Ishikawa (cell line): ENCODE measurements around the gene PARVG.

Experiments used
- CEBPB ChIP-seq: IDR thresholded peaks from 2 replicates; pipeline ENCODE4 v1.6.1; 2012
- CREB1 ChIP-seq: IDR thresholded peaks from 2 replicates; pipeline ENCODE4 v1.6.1; 2012; ENCODE audit warnings: low read depth
- EGR1 ChIP-seq: IDR thresholded peaks from 2 replicates; pipeline ENCODE4 v1.6.1; 2012
- EP300 ChIP-seq: IDR thresholded peaks from 2 replicates; pipeline ENCODE4 v1.6.1; 2012; ENCODE audit warnings: borderline replicate concordance
- FOXM1 ChIP-seq: IDR thresholded peaks from 2 replicates; pipeline ENCODE4 v1.6.1; 2012; ENCODE audit warnings: low read depth, borderline replicate concordance
- NFIC ChIP-seq: IDR thresholded peaks from 2 replicates; pipeline ENCODE4 v1.6.1; 2012
- RAD21 ChIP-seq: IDR thresholded peaks from 2 replicates; pipeline ENCODE4 v1.6.1; 2012; ENCODE audit warnings: low read depth
- TAF1 ChIP-seq: IDR thresholded peaks from 2 replicates; pipeline ENCODE4 v1.6.1; 2012; ENCODE audit warnings: low read depth, mild to moderate bottlenecking
- TCF12 ChIP-seq: IDR thresholded peaks from 2 replicates; pipeline ENCODE4 v1.6.1; 2012; ENCODE audit warnings: low read depth
- TEAD4 ChIP-seq: IDR thresholded peaks from 2 replicates; pipeline ENCODE4 v1.6.1; 2012
- YY1 ChIP-seq: IDR thresholded peaks from 2 replicates; pipeline ENCODE4 v1.6.1; 2012; ENCODE audit warnings: low read depth
- ZBTB7A ChIP-seq: IDR thresholded peaks from 2 replicates; pipeline ENCODE4 v1.6.1; 2012; ENCODE audit warnings: low read depth
- TF ChIP-seq, protein P1 (sequence below): IDR thresholded peaks from 2 replicates; pipeline ENCODE4 v1.6.1; 2012; ENCODE audit warnings: low read depth, mild to moderate bottlenecking
- TF ChIP-seq, protein P2 (sequence below): IDR thresholded peaks from 2 replicates; pipeline ENCODE4 v1.6.1; 2012
- TF ChIP-seq, protein P3 (sequence below): IDR thresholded peaks from 2 replicates; pipeline ENCODE4 v1.6.1; 2012

PARVG gene

DNA sequence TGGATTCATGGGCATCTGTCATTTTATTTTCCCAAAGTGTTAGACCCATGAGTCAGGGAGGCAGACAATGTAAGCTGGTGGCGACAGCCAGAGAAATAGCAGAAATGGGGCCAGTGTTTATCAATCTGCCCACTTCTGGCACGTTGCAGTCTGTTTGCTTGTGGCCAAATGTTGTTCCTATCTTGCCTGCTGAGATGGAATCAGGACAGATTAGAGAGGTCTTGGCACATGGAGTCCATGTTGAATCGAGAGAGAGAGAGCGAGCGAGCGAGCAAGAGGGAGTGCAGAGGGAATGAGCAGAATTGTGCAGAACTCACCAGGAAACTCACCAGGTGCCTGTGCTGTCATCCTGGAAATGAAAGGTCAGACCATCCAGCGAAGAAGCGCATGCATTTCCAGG is 21.9 kb upstream of the PARVG start:
- TF ChIP-seq EGR1 (no peak), YY1 (no peak), TEAD4 (no peak), EP300 (no peak), ZBTB7A (no peak), CREB1 (no peak), TCF12 (no peak), TAF1 (no peak), RAD21 (no peak), CEBPB (no peak)
- TF ChIP-seq, protein P1, sequence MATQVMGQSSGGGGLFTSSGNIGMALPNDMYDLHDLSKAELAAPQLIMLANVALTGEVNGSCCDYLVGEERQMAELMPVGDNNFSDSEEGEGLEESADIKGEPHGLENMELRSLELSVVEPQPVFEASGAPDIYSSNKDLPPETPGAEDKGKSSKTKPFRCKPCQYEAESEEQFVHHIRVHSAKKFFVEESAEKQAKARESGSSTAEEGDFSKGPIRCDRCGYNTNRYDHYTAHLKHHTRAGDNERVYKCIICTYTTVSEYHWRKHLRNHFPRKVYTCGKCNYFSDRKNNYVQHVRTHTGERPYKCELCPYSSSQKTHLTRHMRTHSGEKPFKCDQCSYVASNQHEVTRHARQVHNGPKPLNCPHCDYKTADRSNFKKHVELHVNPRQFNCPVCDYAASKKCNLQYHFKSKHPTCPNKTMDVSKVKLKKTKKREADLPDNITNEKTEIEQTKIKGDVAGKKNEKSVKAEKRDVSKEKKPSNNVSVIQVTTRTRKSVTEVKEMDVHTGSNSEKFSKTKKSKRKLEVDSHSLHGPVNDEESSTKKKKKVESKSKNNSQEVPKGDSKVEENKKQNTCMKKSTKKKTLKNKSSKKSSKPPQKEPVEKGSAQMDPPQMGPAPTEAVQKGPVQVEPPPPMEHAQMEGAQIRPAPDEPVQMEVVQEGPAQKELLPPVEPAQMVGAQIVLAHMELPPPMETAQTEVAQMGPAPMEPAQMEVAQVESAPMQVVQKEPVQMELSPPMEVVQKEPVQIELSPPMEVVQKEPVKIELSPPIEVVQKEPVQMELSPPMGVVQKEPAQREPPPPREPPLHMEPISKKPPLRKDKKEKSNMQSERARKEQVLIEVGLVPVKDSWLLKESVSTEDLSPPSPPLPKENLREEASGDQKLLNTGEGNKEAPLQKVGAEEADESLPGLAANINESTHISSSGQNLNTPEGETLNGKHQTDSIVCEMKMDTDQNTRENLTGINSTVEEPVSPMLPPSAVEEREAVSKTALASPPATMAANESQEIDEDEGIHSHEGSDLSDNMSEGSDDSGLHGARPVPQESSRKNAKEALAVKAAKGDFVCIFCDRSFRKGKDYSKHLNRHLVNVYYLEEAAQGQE: no peak
- TF ChIP-seq, protein P2, sequence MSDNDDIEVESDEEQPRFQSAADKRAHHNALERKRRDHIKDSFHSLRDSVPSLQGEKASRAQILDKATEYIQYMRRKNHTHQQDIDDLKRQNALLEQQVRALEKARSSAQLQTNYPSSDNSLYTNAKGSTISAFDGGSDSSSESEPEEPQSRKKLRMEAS: no peak
- TF ChIP-seq, protein P3, sequence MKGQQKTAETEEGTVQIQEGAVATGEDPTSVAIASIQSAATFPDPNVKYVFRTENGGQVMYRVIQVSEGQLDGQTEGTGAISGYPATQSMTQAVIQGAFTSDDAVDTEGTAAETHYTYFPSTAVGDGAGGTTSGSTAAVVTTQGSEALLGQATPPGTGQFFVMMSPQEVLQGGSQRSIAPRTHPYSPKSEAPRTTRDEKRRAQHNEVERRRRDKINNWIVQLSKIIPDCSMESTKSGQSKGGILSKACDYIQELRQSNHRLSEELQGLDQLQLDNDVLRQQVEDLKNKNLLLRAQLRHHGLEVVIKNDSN: no peak

DNA sequence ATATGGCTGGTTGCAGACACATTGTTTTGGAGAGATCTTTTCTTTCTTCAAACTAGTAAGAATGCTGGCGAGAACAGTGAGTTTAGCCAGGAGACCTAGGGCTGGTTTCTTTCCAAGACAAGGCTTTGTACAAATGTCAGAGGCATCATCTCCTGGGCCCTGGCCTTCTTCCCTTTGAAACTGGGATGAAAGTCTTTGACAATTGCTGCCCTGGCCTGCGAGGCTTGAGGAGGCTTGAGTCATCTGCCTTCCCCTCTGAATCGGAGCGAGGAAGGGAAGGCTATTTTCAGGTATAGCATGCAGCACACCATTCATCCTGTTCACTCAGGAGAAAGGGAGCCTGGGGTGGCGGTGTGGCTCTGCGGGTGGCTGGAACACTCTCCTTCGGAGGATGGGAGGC is 21.5 kb upstream of the PARVG start:
- no peak for TF ChIP-seq RAD21

DNA sequence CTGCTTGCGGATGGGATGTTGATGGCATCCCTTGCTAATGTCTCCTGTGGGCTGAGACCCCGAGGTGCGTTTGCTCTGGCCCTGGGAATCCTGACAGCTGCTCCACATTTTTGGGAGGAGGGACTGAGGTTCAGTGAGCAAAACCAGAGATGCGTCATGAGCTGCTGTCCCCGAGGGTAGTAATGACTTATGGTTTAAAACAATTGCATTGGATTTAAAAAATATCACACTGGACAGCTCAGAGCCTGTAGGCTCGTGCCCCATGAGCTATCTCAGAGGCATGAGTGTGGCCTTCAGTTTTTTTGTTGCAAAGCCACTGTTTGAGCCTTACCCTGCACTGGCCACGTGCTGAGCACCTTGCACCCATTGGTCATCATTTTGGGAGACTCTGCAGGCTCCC is 20.9 kb upstream of the PARVG start:
- TF ChIP-seq TEAD4: no peak
- no peak for TF ChIP-seq RAD21
- TF ChIP-seq EP300: no peak
- TF ChIP-seq TCF12: no peak
- TF ChIP-seq YY1: no peak
- TF ChIP-seq, protein P1: no peak
- no peak for TF ChIP-seq EGR1
- TF ChIP-seq FOXM1: no peak
- TF ChIP-seq, protein P2: no peak
- TF ChIP-seq CREB1: no peak
- TF ChIP-seq, protein P3: no peak
- no peak for TF ChIP-seq CEBPB
- TF ChIP-seq TAF1: no peak
- no peak for TF ChIP-seq ZBTB7A
- TF ChIP-seq NFIC: no peak

DNA sequence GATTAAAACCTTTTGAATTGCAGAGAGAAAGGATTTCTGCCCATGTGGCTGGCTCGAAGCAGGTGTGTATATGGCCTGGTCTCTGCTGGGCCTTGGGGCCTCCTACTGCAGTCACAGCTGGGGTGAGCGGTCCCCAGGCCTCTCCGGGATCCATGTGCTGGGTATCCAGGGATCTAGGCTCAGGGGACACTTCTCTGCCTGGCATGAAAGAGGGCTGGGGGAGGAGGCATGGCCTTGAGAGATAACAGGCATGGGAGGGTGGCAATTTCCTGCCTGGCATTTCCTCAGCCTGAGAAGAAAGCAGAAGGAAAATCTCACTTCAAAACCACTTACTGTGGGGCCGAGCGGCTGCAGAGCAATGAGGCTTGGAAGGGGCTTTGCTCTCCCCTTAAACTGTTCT is 20.3 kb upstream of the PARVG start:
- TF ChIP-seq FOXM1 (no peak), TAF1 (no peak), EP300 (no peak), ZBTB7A (no peak), RAD21 (no peak), CEBPB (no peak), CREB1 (no peak), EGR1 (no peak), TEAD4 (no peak), YY1 (no peak), NFIC (no peak), TCF12 (no peak)
- TF ChIP-seq, protein P2: no peak
- TF ChIP-seq, protein P3: no peak
- TF ChIP-seq, protein P1: no peak
